Large intestine (tissue), 3 donors: Measurements from ENCODE around the gene UCP3. TPM values are rescaled to one million over a fixed set of nuclear protein-coding genes. Genes with fewer than 3 reads are reported as not detected.

Source experiments
- DNase-seq, 2 donors: peaks; one replicate each; pipeline versions ENCODE4 v3.0.0 to v3.0.0-alpha.2; 2013
- H3K27ac ChIP-seq: one replicate; pipeline ENCODE4 v1.5.1; 2013; ENCODE audit warnings: low read length
- H3K27me3 ChIP-seq: 2 replicates; pipeline ENCODE4 v1.6.1; 2013; ENCODE audit warnings: low read length; ENCODE audit not compliant: control insufficient read depth, insufficient read depth
- H3K36me3 ChIP-seq: 2 replicates; pipeline ENCODE4 v1.6.1; 2013; ENCODE audit warnings: low read length; ENCODE audit not compliant: control insufficient read depth, insufficient read depth
- H3K4me1 ChIP-seq: one replicate; pipeline ENCODE4 v1.6.1; 2013; ENCODE audit warnings: low read length; ENCODE audit not compliant: control insufficient read depth, insufficient read depth
- H3K4me3 ChIP-seq: one replicate; pipeline ENCODE4 v1.5.1; 2013; ENCODE audit warnings: low read length
- H3K9me3 ChIP-seq: one replicate; pipeline ENCODE4 v1.6.1; 2013; ENCODE audit warnings: mild to moderate bottlenecking, low read depth, low read length, moderate library complexity; ENCODE audit not compliant: control insufficient read depth
- WGBS: methylation state at CpG from one replicate; pipeline ENCODE4 v1.1.5; 2013; ENCODE audit warnings: low lambda C conversion rate; ENCODE audit not compliant: insufficient coverage; 5-methylcytosine and 5-hydroxymethylcytosine counted together
- polyA plus RNA-seq: library from polyadenylated mRNA; unstranded; fragments of 120-200 nt; gene quantifications from one replicate; pipeline ENCODE4 v1.2.1, GENCODE V29; 2013

Gene UCP3
- polyA plus RNA-seq, 1 donor, result 2.3 TPM

GRCh38 chr11:74030723-74031676 lies 22.1 kb upstream of the UCP3 start:
- 93% methylated on average over 3 of the region's 9 CpGs for WGBS
- no peaks in the 10 kb centered on the region for H3K27me3 ChIP-seq
- no peaks in the 10 kb centered on the region for H3K4me1 ChIP-seq
- H3K27ac ChIP-seq, result no peak overlapping the region
- no peak for DNase-seq
- H3K36me3 ChIP-seq, result peaks cover 53% of the 10 kb centered on the region
- no peak overlapping the region for H3K4me3 ChIP-seq
- no peaks in the 10 kb centered on the region for H3K9me3 ChIP-seq

- H3K4me3 ChIP-seq, result no peak overlapping the region
- H3K9me3 ChIP-seq, result no peaks in the 10 kb centered on the region
- WGBS, result 100% methylated on average over 1 of the region's 7 CpGs
- H3K27me3 ChIP-seq, result no peaks in the 10 kb centered on the region
- no peaks in the 10 kb centered on the region for H3K4me1 ChIP-seq
- no peak for DNase-seq
- H3K36me3 ChIP-seq, result peaks cover 22% of the 10 kb centered on the region
- no peak overlapping the region for H3K27ac ChIP-seq
These were observed 16.7 kb upstream of the UCP3 start for GRCh38 chr11:74025467-74026166.

GRCh38 chr11:74024261-74025029 lies 15.6 kb upstream of the UCP3 start:
- H3K4me3 ChIP-seq, result no peak overlapping the region
- H3K27me3 ChIP-seq, result no peaks in the 10 kb centered on the region
- H3K27ac ChIP-seq, result no peak overlapping the region
- H3K9me3 ChIP-seq, result no peaks in the 10 kb centered on the region
- peaks cover 5% of the 10 kb centered on the region for H3K4me1 ChIP-seq
- peak; percentile 26 to 56 for DNase-seq
- WGBS, result 100% methylated on average over 1 of the region's 2 CpGs
- H3K36me3 ChIP-seq, result peaks cover 20% of the 10 kb centered on the region

- H3K9me3 ChIP-seq, result no peaks in the 10 kb centered on the region
- no peak for DNase-seq
- H3K4me1 ChIP-seq, result peaks cover 16% of the 10 kb centered on the region
- peaks cover 11% of the 10 kb centered on the region for H3K36me3 ChIP-seq
- H3K27ac ChIP-seq, result no peak overlapping the region
- H3K4me3 ChIP-seq, result no peak overlapping the region
- no peaks in the 10 kb centered on the region for H3K27me3 ChIP-seq
These were observed 14.4 kb upstream of the UCP3 start for GRCh38 chr11:74023276-74023675.

- no CpG with 5 or more reads among the region's 6 CpGs for whole genome bisulfite sequencing
- no peak overlapping the region for H3K27ac ChIP-seq
- no peak overlapping the region for H3K4me3 ChIP-seq
- H3K36me3 ChIP-seq, result peaks cover 7% of the 10 kb centered on the region
- H3K4me1 ChIP-seq, result peaks cover 20% of the 10 kb centered on the region
- no peak for DNase-seq
- no peaks in the 10 kb centered on the region for H3K9me3 ChIP-seq
- no peaks in the 10 kb centered on the region for H3K27me3 ChIP-seq
These were observed 13.7 kb upstream of the UCP3 start for GRCh38 chr11:74022546-74022945.

GRCh38 chr11:74021998-74022397 lies 13.1 kb upstream of the UCP3 start:
- Histone ChIP-seq H3K27ac (no peak overlapping the region), H3K4me1 (peaks cover 20% of the 10 kb centered on the region), H3K9me3 (no peaks in the 10 kb centered on the region), H3K36me3 (peaks cover 5% of the 10 kb centered on the region), H3K4me3 (no peak overlapping the region), H3K27me3 (no peaks in the 10 kb centered on the region)
- no CpG with 5 or more reads among the region's 6 CpGs for WGBS
- no peak for DNase-seq

GRCh38 chr11:74020539-74020938 lies 11.7 kb upstream of the UCP3 start:
- Histone ChIP-seq H3K9me3 (no peaks in the 10 kb centered on the region), H3K4me3 (no peak overlapping the region), H3K4me1 (peaks cover 20% of the 10 kb centered on the region), H3K36me3 (peaks cover 10% of the 10 kb centered on the region), H3K27ac (no peak overlapping the region), H3K27me3 (no peaks in the 10 kb centered on the region)
- DNase-seq, result no peak
- 92% methylated on average over 2 of the region's 4 CpGs for WGBS

- WGBS, result no CpG with 5 or more reads among the region's 4 CpGs
- H3K4me1 ChIP-seq, result peaks cover 20% of the 10 kb centered on the region
These were observed 11.0 kb upstream of the UCP3 start for GRCh38 chr11:74019860-74020259.

GRCh38 chr11:74019104-74019738 lies 10.3 kb upstream of the UCP3 start:
- peak; percentile 44 to 80 for DNase-seq
- WGBS, result no CpG with 5 or more reads among the region's 4 CpGs
- H3K9me3 ChIP-seq, result no peaks in the 10 kb centered on the region

More at GRCh38 chr11:74019860-74020259, 11.0 kb upstream of the UCP3 start:
- no peak for DNase-seq
- Histone ChIP-seq H3K4me3 (no peak overlapping the region), H3K9me3 (no peaks in the 10 kb centered on the region), H3K27ac (no peak overlapping the region), H3K36me3 (peaks cover 9% of the 10 kb centered on the region), H3K27me3 (no peaks in the 10 kb centered on the region)

More at GRCh38 chr11:74019104-74019738, 10.3 kb upstream of the UCP3 start:
- H3K27me3 ChIP-seq, result no peaks in the 10 kb centered on the region
- peaks cover 10% of the 10 kb centered on the region for H3K36me3 ChIP-seq
- H3K27ac ChIP-seq, result peak overlapping the region; percentile 50
- H3K4me1 ChIP-seq, result peaks cover 20% of the 10 kb centered on the region
- no peak overlapping the region for H3K4me3 ChIP-seq
